Kidney (tissue), 14 donors: ENCODE results near the gene NBPF6. TPM values are rescaled to one million over a fixed set of nuclear protein-coding genes. Genes with fewer than 3 reads are reported as not detected.
A peak's percentile ranks its signal among the peaks of the same experiment; 100 is the strongest.

Experiments
- DNase-seq, 5 donors: peaks; one replicate each; pipeline ENCODE4 v3.0.0-alpha.2; 2013 to 2020
- FAIRE-seq: peaks from 2 replicates; lab custom pipeline; 2012; peaks lifted over from hg19 to GRCh38; lab: Jason Lieb, UNC
- H3K27ac ChIP-seq, 2 donors: one replicate each; pipeline ENCODE4 v1.7.0; 2013; ENCODE audit warnings: low read depth in 2 of 2, low read length in 2 of 2, inconsistent platforms in 1 of 2
- H3K27me3 ChIP-seq: one replicate; pipeline ENCODE4 v1.7.1; 2013; ENCODE audit warnings: low read length, inconsistent platforms; ENCODE audit not compliant: control insufficient read depth, insufficient read depth
- H3K36me3 ChIP-seq, 3 donors: one replicate each; pipeline versions ENCODE4 v1.7.0 to v1.7.1; 2013; ENCODE audit warnings: low read length in 3 of 3, control low read depth in 1 of 3, inconsistent platforms in 1 of 3; ENCODE audit not compliant: insufficient read depth in 3 of 3, control insufficient read depth in 2 of 3
- H3K4me1 ChIP-seq, 3 donors: one replicate each; pipeline versions ENCODE4 v1.7.0 to v1.7.1; 2013; ENCODE audit warnings: low read length in 3 of 3, inconsistent platforms in 1 of 3, low read depth in 1 of 3; ENCODE audit not compliant: control insufficient read depth in 2 of 3, insufficient read depth in 2 of 3
- H3K4me3 ChIP-seq, 3 donors: one replicate each; pipeline versions ENCODE4 v1.7.0 to v1.8.1; 2013; ENCODE audit warnings: low read length in 3 of 3, control low read depth in 1 of 3, inconsistent platforms in 1 of 3
- H3K9ac ChIP-seq, 3 donors: one replicate each; pipeline versions ENCODE4 v1.7.0 to v1.7.1; 2013; ENCODE audit warnings: low read length in 3 of 3, control low read depth in 1 of 3, inconsistent platforms in 1 of 3
- H3K9me3 ChIP-seq, 3 donors: one replicate each; pipeline versions ENCODE4 v1.7.0 to v1.7.1; 2013; ENCODE audit warnings: low read length in 3 of 3, control low read depth in 1 of 3, inconsistent platforms in 1 of 3; ENCODE audit not compliant: control insufficient read depth in 2 of 3, insufficient read depth in 1 of 3
- intact Hi-C: fragments of 100-400 bp; cut with DNase I; formaldehyde crosslinking; loops from one replicate; pipeline ENCODE4 v1.11.1; 2022
- polyA plus RNA-seq: library from polyadenylated mRNA; stranded (reverse); fragments of 350-450 nt; fragmentation: Illumina TruSeq; extraction: RNeasy Lipid Tissue Mini Kit (QIAGEN cat#74804); gene quantifications from one replicate; pipeline ENCODE4 v1.2.3, GENCODE V29; 2014; ENCODE audit warnings: low read depth, low replicate concordance; ENCODE audit not compliant: insufficient read depth
- total RNA-seq: library from RNA; stranded (reverse); fragmentation: NEBNext Ultra II Directional; extraction: Animal tissue kit (Norgen Biotek cat#: 25700); gene quantifications from one replicate; pipeline ENCODE4 v1.2.1, GENCODE V29; 2021
- TF ChIP-seq, protein P1 (sequence below): IDR thresholded peaks from 3 replicates; pipeline ENCODE4 v1.5.1; 2012; ENCODE audit warnings: mild to moderate bottlenecking, moderate library complexity, borderline replicate concordance; ENCODE audit not compliant: insufficient read depth; ENCODE audit errors: extremely low read depth
- donor health status: control.
- donor health status: control.
- donor health status: control.
- donor health status: control.
- donor health status: control.
- donor health status: DM: yes; HTN: yes; CAD: no.
- donor health status: Normal renal cell carcinoma (clear cell type).

NBPF6 gene
- total and polyA plus RNA-seq, 2 donors from 2014 or later: not detected

DNA sequence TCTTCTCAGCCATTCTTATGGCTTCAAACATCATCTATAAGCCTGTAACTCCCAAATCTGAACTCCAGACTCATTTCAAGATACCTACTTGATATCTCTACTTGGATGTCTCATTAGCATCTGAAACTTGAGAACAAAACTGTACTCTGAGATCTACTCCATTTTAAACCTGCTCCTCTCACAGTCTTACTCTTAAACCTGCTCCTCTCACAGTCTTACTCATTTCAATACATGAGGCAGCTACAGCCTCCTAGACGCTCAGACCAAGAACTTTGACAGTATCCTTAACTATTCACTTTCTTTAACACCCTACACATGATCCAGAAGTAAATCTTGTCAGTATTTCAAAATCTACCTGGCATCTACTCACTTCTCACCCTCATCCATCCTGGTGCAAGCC is 54.3 kb downstream of the NBPF6 start:
- no peak overlapping the region for H3K4me3 ChIP-seq
- no peak overlapping the region for H3K27ac ChIP-seq
- peaks cover 0 to 2% (median 0%) of the 10 kb centered on the region in 3 donors for H3K4me1 ChIP-seq
- no peak overlapping the region for H3K9ac ChIP-seq
- no peaks in the 10 kb centered on the region for H3K36me3 ChIP-seq
- no peak for DNase-seq
- no peaks in the 10 kb centered on the region for H3K9me3 ChIP-seq
- intact Hi-C loops: no loop called here
- TF ChIP-seq, protein P1, sequence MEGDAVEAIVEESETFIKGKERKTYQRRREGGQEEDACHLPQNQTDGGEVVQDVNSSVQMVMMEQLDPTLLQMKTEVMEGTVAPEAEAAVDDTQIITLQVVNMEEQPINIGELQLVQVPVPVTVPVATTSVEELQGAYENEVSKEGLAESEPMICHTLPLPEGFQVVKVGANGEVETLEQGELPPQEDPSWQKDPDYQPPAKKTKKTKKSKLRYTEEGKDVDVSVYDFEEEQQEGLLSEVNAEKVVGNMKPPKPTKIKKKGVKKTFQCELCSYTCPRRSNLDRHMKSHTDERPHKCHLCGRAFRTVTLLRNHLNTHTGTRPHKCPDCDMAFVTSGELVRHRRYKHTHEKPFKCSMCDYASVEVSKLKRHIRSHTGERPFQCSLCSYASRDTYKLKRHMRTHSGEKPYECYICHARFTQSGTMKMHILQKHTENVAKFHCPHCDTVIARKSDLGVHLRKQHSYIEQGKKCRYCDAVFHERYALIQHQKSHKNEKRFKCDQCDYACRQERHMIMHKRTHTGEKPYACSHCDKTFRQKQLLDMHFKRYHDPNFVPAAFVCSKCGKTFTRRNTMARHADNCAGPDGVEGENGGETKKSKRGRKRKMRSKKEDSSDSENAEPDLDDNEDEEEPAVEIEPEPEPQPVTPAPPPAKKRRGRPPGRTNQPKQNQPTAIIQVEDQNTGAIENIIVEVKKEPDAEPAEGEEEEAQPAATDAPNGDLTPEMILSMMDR: no peak
- no peak for FAIRE-seq
- no peaks in the 10 kb centered on the region for H3K27me3 ChIP-seq

DNA sequence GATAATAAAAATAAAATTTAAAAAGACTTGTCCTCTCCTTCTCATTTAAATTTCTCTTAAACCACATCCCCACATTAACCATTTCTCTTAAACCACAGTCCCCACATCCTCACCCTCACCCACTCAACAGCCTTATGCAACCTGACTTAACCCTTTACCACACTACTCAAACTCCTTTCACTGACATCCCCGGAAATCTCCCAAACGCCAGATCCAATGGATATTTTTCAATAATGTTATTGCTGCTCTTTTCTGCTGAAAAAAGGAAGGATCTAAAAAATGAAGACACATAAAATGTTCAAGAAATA is 55.6 kb downstream of the NBPF6 start:
- Histone ChIP-seq H3K36me3 (no peaks in the 10 kb centered on the region), H3K4me3 (no peak overlapping the region), H3K27ac (no peak overlapping the region), H3K27me3 (no peaks in the 10 kb centered on the region), H3K9me3 (no peaks in the 10 kb centered on the region), H3K9ac (no peak overlapping the region), H3K4me1 (peaks cover 0 to 2% (median 0%) of the 10 kb centered on the region in 3 donors)
- TF ChIP-seq, protein P1: no peak
- no peak for FAIRE-seq
- DNase-seq: no peak
- intact Hi-C loops: no loop called here

DNA sequence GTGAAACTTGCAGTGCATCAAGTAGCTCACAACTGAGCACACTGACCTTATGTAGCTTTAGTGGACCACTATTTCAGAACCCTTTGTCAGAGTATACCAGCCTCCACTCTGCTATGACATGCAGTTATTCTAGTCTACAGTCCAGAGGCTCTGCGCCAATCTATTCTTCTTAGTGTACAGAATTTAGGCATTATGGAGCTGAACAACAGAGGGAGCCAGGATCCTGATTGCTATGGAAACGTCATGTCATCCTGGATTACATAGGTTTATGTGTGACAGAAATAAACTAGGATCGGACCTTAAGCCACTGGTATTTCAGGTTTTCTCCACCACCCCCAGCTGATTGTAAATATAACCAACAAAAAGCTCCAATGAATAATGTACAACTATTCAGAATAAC is 61.6 kb downstream of the NBPF6 start:
- Histone ChIP-seq H3K27me3 (no peaks in the 10 kb centered on the region), H3K36me3 (no peaks in the 10 kb centered on the region), H3K9ac (no peak overlapping the region), H3K9me3 (no peaks in the 10 kb centered on the region), H3K4me3 (no peak overlapping the region), H3K4me1 (no peaks in the 10 kb centered on the region), H3K27ac (no peak overlapping the region)
- no peak for FAIRE-seq
- intact Hi-C loops: loop anchor here (10.0 kb wide), 1 partner anchor 133 kb away; no protein-coding TSS in a partner anchor
- TF ChIP-seq, protein P1: no peak
- no peak for DNase-seq

DNA sequence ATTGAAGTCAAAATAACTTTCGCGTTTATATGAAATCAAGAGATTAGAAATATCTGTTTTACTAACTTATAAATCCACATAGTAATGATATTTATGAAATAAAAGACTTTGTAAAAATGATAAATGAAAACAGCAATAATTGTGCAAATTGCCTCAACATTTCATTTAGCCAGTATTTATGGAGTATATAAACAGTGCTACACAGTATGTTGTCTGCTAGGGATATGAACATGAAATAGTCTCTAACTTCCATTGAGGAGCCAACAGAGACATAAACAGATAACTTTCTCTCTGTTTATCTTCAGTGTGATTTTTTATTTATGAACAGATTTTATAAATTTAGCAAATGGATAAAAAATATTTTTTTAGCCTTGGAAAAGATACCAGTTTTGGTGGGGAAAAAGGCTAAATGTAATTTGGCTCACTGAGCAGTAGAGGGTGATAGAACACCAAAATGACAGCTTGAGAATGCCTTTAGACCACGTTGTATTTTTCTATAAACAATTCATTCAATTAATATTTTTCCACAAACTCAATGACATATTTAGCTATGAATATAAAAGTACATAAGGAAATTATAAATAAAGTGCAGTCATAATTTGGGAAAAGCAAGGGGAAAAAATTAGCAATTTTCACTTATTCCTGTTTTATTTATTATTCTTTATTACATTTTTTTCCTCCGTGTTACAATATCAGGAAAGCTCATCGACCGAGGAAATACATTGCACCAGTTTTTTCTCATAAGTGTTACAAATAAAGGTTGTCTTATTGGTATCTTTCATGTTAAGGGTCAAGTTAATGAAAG is 62.3 kb downstream of the NBPF6 start:
- no peaks in the 10 kb centered on the region for H3K36me3 ChIP-seq
- H3K4me1 ChIP-seq: no peaks in the 10 kb centered on the region
- DNase-seq (peak in 2 of 5 donors; percentile 42 to 64), FAIRE-seq (peak; percentile 97)
- H3K27ac ChIP-seq: no peak overlapping the region
- TF ChIP-seq, protein P1: peak; percentile 79
- intact Hi-C loops: loop anchor here (10.0 kb wide), 1 partner anchor 132 kb away; no protein-coding TSS in a partner anchor
- H3K9ac ChIP-seq: no peak overlapping the region
- H3K27me3 ChIP-seq: no peaks in the 10 kb centered on the region
- H3K4me3 ChIP-seq: no peak overlapping the region
- H3K9me3 ChIP-seq: no peaks in the 10 kb centered on the region
